NCI-H524 treated with DMSO at 0.1 percent for 48 hours (cell line): Measurements from ENCODE around the gene CABLES2.
"Not testable (repeated sequence)": the region's sequence is repeated elsewhere in the genome, so short reads cannot be mapped to it uniquely, and the experiment has no call there.

Source experiments
- DNase-seq: peaks from one replicate; lab custom pipeline; 2025; lab: John Stamatoyannopoulos, UW

Gene CABLES2

GRCh38 chr20:62388839-62389600 is 18.1 kb downstream of the CABLES2 start:
- no peak for DNase-seq

DNA sequence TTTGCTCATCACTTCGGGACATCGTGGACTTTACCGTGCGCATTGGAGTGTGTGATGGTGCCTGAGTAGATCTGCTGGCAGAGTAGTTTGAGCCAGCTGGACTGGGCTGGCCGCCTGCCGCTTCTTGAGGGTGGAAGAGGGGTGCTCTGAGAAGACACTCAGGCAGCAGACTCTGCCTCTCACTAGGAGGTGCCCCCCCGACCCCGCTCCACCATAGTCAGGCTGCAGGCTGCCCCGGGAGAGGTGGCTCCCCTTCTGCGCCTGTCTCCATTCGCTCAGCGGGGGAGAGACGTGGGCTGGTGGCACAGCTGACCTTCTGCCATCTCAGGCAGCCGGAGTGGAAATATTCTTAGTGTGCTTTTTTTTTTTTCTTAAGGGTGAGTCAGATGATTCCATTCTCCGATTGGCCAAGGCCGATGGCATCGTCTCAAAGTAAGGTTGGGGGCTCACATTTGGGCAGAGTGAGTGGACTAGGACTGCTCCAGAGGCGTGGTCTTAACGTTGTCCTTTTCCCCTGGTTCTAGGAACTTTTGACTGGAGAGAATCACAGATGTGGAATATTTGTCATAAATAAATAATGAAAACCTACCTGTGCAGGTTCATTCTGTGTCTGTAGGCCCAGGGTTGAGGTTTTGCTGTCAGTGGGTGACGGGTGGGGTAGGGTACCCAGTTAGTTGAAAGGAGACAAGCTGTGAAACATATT is 19.0 kb downstream of the CABLES2 start:
- DNase-seq: no peak

DNA sequence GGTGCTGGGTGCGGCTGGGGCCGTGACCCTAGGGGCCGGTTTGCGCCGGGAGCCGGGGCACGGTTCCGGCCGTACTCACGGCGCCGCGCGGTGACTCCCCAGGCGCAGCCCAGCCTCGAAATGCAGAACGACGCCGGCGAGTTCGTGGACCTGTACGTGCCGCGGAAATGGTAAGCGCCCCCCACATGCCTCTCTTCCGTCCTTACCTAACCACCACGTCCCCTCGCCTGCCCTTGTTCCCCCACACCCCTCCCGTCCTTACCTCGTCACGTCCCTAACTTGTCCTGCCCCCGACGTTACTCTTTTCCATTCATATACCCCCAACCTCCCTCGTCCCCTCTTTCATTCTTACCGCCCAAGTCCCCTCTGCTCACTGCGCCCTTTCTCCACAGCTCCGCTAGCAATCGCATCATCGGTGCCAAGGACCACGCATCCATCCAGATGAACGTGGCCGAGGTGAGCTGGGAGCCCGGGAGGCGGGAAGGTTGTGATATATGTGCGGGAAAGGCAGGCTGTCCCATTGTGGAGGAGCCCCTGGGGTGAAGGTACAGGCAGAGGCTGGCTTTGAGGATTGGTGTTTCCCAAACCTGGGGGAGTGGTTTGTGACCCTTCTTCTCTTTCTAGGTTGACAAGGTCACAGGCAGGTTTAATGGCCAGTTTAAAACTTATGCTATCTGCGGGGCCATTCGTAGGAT is 19.7 kb downstream of the CABLES2 start:
- DNase-seq: no peak

- DNase-seq: no peak
Measured at GRCh38 chr20:62386383-62387218, 20.5 kb downstream of the CABLES2 start, which contains the start of gene RPS21. Gene RPS21, plus strand, starts transcription at chr20:62387103. Its CDS starts 236 bp downstream, at chr20:62387339.

GRCh38 chr20:62382306-62383198 is 24.5 kb downstream of the CABLES2 start:
- no peak for DNase-seq

GRCh38 chr20:62381842-62382241 is 25.2 kb downstream of the CABLES2 start:
- DNase-seq: no peak

GRCh38 chr20:62381202-62381797 is 25.8 kb downstream of the CABLES2 start:
- DNase-seq: no peak

GRCh38 chr20:62378215-62378614 is 28.9 kb downstream of the CABLES2 start:
- DNase-seq: no peak

- DNase-seq: no peak
Measured at GRCh38 chr20:62377615-62378178, 29.4 kb downstream of the CABLES2 start.

GRCh38 chr20:62377064-62377461 is 30.0 kb downstream of the CABLES2 start:
- DNase-seq: no peak

DNA sequence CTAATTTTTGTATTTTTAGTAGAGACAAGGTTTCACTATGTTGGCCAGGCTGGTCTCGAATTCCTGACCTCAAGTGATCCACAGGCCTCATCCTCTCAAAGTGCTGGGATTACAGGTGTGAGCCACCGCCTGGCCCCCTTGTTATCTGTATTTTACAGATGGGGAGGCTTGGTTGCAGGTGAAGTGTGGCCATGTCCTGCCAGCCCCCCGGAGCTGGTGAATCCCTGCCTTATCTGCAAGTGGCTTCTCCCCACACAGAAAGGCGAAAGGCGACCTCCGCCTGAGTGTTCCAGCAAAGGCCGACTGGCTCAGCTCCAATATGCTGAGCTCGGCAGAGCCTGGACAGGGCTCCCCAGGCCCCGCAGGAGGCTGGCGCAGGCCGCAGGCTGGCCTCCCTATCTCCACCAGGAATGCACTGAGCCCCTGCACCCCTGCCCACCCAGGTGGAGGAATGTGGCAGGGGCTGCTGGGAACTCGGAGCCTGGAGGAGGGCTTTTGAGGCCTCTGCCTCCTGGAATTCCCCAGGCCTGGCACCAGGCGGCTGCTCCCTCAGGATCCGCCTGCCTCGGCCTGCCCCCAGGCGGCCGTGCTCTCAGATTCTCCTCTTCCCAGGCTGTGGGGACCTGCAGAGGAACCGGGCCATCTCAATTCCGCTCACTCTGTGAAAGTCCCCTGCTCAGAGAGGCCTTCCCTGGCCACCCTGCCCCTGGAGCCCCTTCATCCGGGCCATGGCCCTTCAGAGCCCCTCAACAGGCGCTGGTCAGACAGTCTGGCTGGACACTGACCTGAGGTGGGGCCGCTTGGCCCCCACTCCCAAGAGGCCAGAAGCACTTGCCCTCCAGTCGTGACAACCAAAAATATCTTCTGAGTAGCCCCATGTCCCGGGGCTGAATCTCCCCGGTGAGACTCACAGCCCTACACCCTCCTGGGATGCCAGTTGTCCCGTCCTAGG is 30.7 kb downstream of the CABLES2 start:
- no peak for DNase-seq

GRCh38 chr20:62374331-62375152 is 32.5 kb downstream of the CABLES2 start:
- no peak for DNase-seq

DNA sequence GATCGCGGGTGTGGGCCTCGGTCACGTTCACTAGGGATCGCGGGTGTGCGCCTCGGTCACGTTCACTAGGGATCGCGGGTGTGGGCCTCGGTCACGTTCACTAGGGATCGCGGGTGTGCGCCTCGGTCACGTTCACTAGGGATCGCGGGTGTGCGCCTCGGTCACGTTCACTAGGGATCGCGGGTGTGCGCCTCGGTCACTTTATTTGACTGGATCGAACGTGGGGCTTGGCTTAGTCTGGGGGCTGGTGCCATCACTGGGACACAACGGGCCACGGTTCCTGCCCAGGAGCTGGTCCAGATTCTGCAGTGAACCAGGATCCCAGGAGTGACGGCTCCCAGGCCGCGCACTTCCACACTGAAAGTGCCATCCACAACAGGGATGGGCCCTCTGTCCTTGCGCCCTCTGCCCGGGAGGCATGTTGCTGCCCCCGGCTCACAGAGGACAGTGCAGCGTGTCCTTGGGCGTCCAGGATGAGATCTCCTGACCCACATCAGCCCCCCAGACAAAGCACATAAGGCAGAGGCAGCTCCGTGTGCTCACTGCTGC is 33.4 kb downstream of the CABLES2 start:
- DNase-seq: not testable (repeated sequence)

DNA sequence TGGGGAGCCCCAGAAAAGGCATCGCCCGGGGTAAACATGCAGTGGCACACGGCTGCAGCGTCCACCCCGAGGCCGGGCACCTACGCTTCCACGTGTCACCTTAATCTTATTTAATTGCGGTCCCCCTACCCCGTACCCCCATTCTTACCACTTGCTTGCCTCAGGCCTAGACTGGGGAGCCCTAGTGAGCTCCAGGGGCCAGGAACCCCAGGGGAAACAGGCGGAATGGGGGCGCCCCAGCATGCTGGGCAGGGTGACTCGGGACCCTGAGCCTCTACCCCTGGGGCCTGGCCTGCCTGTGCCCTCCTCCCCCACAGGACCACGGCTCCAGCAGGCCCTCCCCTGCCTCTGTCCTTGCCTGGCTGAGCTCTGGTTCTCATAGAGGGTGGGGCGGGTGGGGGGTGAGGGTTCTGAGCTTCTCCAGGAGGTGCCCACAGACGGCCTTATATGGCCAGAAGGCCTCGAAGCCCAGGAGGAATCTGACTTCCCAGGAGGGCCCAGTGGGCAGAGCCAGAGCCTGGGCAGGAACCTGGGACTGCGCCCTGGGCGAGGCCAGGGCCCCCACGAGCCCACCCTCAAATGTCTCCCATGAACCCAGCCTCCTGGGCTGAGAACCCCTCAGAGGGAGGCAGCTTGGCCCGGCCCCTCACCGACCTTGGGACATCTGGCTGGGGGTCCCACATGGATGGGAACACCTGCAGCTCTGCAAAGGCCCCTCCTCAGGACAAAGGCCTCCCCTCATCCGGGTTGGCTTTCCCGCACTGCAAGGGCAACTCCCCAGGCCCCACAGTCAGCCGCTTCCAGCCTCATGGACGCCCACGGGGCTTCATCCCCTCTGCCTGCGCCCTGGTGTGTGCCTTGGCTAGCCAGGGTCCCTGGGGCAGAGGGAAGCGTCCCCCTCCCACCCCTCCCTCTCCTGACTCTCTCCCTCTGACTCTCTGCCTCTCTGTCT is 34.8 kb downstream of the CABLES2 start:
- no peak for DNase-seq

GRCh38 chr20:62371588-62372041 is 35.5 kb downstream of the CABLES2 start:
- no peak for DNase-seq

- no peak for DNase-seq
Measured at GRCh38 chr20:62370807-62371587, 36.1 kb downstream of the CABLES2 start.
